Uterus (tissue), 4 donors: ENCODE data around the gene MADCAM1. TPM values are rescaled to one million over a fixed set of nuclear protein-coding genes. Genes with fewer than 3 reads are reported as not detected.
A peak's percentile ranks its signal among the peaks of the same experiment; 100 is the strongest.

Source experiments
- DNase-seq, 2 donors: peaks; one replicate each; pipeline ENCODE4 v3.0.0-alpha.2; 2019 to 2020
- H3K27ac ChIP-seq, 2 donors: fragments of 200-600 bp; sonication (generic); 1 replicate in 1 of 2; 2 replicates in 1 of 2; pipeline ENCODE4 v1.5.1; 2016 to 2018
- H3K27me3 ChIP-seq, 2 donors: fragments of 200-600 bp; sonication (generic); one replicate each; pipeline ENCODE4 v1.5.1; 2018 to 2019; ENCODE audit warnings: control low read depth in 1 of 2
- H3K36me3 ChIP-seq, 2 donors: fragments of 200-600 bp; sonication (generic); one replicate each; pipeline ENCODE4 v1.5.1; 2019; ENCODE audit warnings: control low read depth in 1 of 2
- H3K4me1 ChIP-seq, 2 donors: fragments of 200-600 bp; sonication (generic); one replicate each; pipeline ENCODE4 v1.5.1; 2018 to 2019; ENCODE audit warnings: control low read depth in 1 of 2
- H3K4me3 ChIP-seq, 2 donors: fragments of 200-600 bp; sonication (generic); 1 replicate in 1 of 2; 2 replicates in 1 of 2; pipeline ENCODE4 v1.5.1; 2018 to 2019; ENCODE audit warnings: mild to moderate bottlenecking in 1 of 2
- H3K9me3 ChIP-seq, 2 donors: fragments of 200-600 bp; sonication (generic); one replicate each; pipeline ENCODE4 v1.5.1; 2019; ENCODE audit warnings: control low read depth in 1 of 2
- POLR2A ChIP-seq, 2 donors: fragments of 450-650 bp; IDR thresholded peaks; one replicate each; pipeline ENCODE4 v1.6.1; 2016; ENCODE audit warnings: antibody characterized with exemption in 2 of 2, mild to moderate bottlenecking in 1 of 2, moderate library complexity in 1 of 2
- intact Hi-C: fragments of 100-400 bp; cut with DNase I; formaldehyde crosslinking; loops from one replicate; pipeline ENCODE4 v1.15.1; 2023; ENCODE audit warnings: low total_unique reads
- total RNA-seq, 4 donors: library from RNA; depleted of rRNA in 3 of 4; stranded (reverse); fragments of >200 nt in 3 of 4; gene quantifications; one replicate each; pipeline versions ENCODE4 v1.1.0 to v1.2.4, GENCODE V29; 2014 to 2023
- TF ChIP-seq, protein P1 (sequence below), 4 experiments: fragments of 200-600 bp in 2 of 4; fragments of 450-650 bp in 2 of 4; sonication (generic) in 2 of 4; IDR thresholded peaks; one replicate each; pipeline ENCODE4 v1.5.1; 2016 to 2019; ENCODE audit warnings: antibody characterized with exemption in 4 of 4, mild to moderate bottlenecking in 2 of 4, moderate library complexity in 1 of 4
- donor health status: DM: yes; HTN: yes; CAD: no.

The MADCAM1 gene
- total RNA-seq, 4 donors from 2014 or later, result 0.34 to 2.7 TPM; not detected in 2

DNA sequence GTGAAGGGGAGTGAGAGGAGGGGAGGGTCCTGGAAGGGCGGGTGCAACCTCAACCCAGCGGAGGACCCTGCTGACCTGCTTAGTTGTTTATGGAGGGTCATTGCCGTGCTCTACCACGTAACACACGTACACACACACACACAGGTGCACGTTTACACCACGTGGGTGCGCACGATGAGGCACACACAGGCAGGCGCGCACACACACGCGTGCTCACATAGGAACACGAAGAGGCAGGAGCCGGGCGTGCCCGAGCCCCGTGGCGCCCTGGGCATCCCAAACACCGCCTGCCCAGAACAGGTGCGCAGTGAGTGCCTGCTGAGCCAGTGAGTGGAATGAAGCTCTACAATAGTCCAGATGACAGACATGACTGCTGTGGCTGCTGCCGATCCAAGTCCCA is 11.2 kb upstream of the MADCAM1 start:
- no peaks in the 10 kb centered on the region for H3K9me3 ChIP-seq
- no peaks in the 10 kb centered on the region for H3K36me3 ChIP-seq
- no peak for DNase-seq
- TF ChIP-seq POLR2A (IDR thresholded peaks at IDR 0.05), result no peak
- TF ChIP-seq, protein P1, sequence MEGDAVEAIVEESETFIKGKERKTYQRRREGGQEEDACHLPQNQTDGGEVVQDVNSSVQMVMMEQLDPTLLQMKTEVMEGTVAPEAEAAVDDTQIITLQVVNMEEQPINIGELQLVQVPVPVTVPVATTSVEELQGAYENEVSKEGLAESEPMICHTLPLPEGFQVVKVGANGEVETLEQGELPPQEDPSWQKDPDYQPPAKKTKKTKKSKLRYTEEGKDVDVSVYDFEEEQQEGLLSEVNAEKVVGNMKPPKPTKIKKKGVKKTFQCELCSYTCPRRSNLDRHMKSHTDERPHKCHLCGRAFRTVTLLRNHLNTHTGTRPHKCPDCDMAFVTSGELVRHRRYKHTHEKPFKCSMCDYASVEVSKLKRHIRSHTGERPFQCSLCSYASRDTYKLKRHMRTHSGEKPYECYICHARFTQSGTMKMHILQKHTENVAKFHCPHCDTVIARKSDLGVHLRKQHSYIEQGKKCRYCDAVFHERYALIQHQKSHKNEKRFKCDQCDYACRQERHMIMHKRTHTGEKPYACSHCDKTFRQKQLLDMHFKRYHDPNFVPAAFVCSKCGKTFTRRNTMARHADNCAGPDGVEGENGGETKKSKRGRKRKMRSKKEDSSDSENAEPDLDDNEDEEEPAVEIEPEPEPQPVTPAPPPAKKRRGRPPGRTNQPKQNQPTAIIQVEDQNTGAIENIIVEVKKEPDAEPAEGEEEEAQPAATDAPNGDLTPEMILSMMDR (IDR thresholded peaks at IDR 0.05), result no peak
- no peaks in the 10 kb centered on the region for H3K27me3 ChIP-seq
- H3K4me1 ChIP-seq, result no peaks in the 10 kb centered on the region
- H3K27ac ChIP-seq, result no peak overlapping the region
- H3K4me3 ChIP-seq, result no peak overlapping the region
- intact Hi-C loops, result no loop called here

DNA sequence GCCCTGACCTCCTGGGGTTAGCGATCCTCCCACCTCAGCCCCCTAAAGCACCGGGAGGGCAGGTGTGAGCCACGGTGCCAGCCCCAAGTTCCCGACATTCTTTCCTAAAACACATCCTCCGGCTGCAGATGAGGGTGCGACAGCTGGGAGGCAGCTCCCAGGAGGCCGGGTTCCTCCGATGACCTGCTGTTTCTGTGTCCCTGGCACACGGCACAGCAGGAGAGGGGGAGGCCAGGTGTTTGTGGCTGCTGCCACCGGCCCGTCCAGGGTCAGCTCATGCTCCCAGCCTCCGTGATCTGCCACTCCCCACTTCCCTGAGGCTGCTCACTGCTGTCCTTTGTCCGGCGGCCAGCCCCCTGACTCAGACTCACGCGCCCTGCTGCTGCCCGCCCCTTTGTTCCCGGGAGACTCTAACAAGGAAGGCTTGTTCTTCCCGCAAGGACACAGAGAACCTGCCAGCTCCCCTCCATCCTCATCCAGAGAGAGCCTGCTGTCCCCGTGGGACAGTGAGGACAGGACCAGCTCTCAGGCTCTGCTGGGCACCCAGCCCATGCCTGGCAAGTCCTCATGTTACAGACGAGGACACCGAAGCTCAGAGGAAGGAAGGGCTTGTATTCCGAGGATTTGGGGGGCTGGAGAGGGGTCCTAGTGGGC is 10.6 kb upstream of the MADCAM1 start:
- intact Hi-C loops, result no loop called here
- H3K27ac ChIP-seq, result no peak overlapping the region
- no peaks in the 10 kb centered on the region for H3K4me1 ChIP-seq
- no peaks in the 10 kb centered on the region for H3K27me3 ChIP-seq
- H3K36me3 ChIP-seq, result no peaks in the 10 kb centered on the region
- no peaks in the 10 kb centered on the region for H3K9me3 ChIP-seq
- no peak overlapping the region for H3K4me3 ChIP-seq
- no peak for DNase-seq
- TF ChIP-seq POLR2A (IDR thresholded peaks at IDR 0.05), result no peak

DNA sequence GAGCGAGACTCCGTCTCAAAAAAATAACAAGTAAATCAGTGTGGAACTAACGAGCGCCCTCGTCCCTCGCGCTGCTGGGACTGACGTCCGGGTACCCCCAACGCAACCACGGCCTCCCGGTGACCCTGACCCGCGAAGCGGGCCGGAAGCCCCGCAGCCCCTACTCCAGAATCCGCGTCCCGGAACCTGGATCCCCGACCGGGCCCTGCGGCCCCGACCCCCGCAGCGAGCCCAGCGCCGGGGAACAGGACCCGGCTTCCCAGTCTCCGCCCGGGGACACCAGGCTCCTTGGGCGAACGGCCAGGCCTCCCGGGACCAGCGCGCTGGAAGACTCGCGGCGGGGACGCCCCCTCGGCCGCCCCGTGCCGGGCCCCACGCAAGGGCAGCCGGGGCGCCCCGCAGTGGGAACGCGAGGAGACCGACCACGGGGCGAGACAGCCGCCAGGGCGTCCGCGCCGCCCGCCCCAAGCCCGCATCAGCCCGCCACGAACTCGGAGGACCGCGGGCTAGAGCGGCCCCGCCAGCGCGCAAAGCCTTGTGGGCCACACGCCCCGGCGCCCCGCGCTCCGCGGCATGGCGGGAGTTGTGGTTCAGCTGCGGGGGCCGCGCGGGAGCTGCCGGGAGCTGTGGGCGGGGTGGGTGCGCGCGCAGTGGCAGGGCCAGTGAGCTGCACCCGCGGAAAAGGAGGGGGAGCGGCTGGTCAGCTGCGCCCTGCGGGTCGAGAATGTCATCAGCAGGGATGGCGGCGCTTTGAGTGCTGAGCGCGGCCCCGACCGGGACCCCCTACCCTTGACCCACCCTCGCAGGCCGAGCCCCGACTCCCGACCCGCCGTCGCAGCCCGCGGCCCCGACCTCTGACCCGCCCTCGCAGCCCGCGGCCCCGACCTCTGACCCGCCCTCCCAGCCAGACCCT is 7.5 kb upstream of the MADCAM1 start:
- peak; percentile 59 to 84 for TF ChIP-seq POLR2A (IDR thresholded peaks at IDR 0.05)
- TF ChIP-seq, protein P1 (IDR thresholded peaks at IDR 0.05), result peak in 2 of 4 experiments; percentile 39 to 63
- H3K36me3 ChIP-seq, result no peaks in the 10 kb centered on the region
- DNase-seq, result peak; percentile 91 to 96
- H3K27ac ChIP-seq, result peak overlapping the region; percentile 85 to 87
- H3K4me3 ChIP-seq, result peak overlapping the region; percentile 48 to 83
- H3K9me3 ChIP-seq, result no peaks in the 10 kb centered on the region
- H3K27me3 ChIP-seq, result no peaks in the 10 kb centered on the region
- H3K4me1 ChIP-seq, result no peaks in the 10 kb centered on the region
- intact Hi-C loops, result no loop called here

DNA sequence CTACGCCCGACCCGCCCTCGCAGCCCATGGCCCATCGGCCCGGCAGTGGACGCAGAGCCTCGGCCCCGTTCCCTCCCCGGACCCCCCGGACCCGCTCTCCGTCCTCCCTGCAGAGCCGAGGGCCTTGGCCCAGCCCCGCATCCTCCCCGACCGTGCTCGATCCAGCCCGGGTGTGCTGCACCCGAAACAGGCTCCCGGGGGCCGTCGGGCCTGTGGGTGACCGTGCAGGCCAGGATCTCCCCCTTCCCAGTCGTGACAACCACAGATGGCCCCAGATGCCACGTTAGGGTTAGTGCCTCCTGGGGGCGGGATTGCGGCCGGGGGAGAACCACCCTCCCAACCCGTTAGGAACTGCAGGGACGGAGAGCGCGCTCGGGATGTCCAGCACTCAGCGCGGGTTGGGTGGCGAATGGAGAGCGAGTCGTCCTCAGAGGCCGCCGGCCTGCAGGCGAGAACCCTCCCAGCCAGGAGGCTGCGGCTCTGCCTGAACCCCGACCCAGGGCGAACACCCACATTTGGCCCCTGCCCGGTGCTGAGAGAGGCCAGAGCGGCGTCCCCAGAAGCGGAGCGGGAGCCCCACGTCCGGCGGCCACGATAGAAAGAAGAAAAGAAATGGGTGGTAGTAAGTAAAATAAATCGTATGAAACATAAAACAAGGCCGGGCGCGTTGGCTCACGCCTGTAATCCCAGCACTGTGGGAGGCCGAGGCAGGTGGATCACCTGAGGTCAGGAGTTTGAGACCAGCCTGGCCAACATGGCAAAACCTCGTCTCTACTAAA is 6.7 kb upstream of the MADCAM1 start:
- Histone ChIP-seq H3K27me3 (no peaks in the 10 kb centered on the region), H3K36me3 (no peaks in the 10 kb centered on the region), H3K4me1 (no peaks in the 10 kb centered on the region), H3K9me3 (no peaks in the 10 kb centered on the region), H3K27ac (peak overlapping the region; percentile 85 to 87), H3K4me3 (peak overlapping the region; percentile 48 to 83)
- no peak for TF ChIP-seq POLR2A (IDR thresholded peaks at IDR 0.05)
- intact Hi-C loops, result no loop called here
- DNase-seq, result peak in 1 of 2 donors; percentile 49

DNA sequence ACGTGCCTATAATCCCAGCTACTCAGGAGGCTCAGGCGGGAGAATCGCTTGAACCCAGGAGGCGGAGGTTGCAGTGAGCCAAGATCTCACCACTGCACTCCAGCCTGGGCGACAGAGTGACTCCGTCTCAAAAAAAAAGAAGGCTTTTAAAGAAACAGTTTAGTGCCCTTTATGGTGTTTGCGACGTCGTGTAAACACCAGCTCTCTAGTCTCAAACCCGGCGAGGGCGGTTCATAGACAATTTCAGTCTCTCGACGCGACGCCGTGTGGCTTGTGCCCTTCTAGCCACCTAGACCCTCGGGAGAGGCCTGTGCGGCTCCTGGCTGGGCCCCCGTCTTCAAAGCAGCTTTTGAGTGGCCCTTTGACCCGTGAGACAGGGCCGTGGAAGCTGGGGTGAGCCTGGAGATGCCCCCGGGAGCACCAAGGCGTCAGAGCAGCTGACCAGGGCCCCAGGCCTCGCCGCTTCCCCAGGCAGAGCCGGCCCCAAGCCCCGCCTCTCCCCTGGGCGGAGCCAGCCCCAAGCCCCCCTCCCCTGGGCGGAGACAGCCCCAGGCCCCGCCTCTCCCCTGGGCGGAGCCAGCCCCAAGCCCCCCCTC is 5.0 kb upstream of the MADCAM1 start:
- intact Hi-C loops, result no loop called here
- H3K4me1 ChIP-seq, result no peaks in the 10 kb centered on the region

More for the DNA sequence above, 5.0 kb upstream of the MADCAM1 start:
- H3K9me3 ChIP-seq, result no peaks in the 10 kb centered on the region
- no peak for DNase-seq
- no peak overlapping the region for H3K4me3 ChIP-seq
- TF ChIP-seq, protein P1 (IDR thresholded peaks at IDR 0.05), result no peak
- no peak for TF ChIP-seq POLR2A (IDR thresholded peaks at IDR 0.05)
- peaks cover 4% of the 10 kb centered on the region in 2 donors for H3K27me3 ChIP-seq
- H3K27ac ChIP-seq, result no peak overlapping the region
- H3K36me3 ChIP-seq, result no peaks in the 10 kb centered on the region
